GM12878 (cell line): Measurements from ENCODE around the gene DYNC2LI1. TPM values are rescaled to one million over a fixed set of nuclear protein-coding genes. Genes with fewer than 3 reads are reported as not detected.

Source experiments
- ATAC-seq: fragments of 200-7000 bp; cut with Tn5 transposase; 3 replicates; pipeline ENCODE4 v1.9.1; 2020; ENCODE audit warnings: mild to moderate bottlenecking, moderate library complexity
- BruUV-seq: library from RNA; stranded (reverse); fragments of 400-500 nt; replicated peaks from 2 replicates; lab custom pipeline; 2021; lab: Mats Ljungman, UMichigan
- CTCF ChIA-PET: fragments of 300-600 bp; sonication (Branson Sonifier 250); formaldehyde crosslinking; extraction: SDS; loops from one replicate; lab custom pipeline; 2021; ENCODE audit warnings: inconsistent platforms; lab: Yijun Ruan, JAX
- POLR2A ChIA-PET: fragments of 350-600 bp; formaldehyde crosslinking; extraction: SDS; loops from one replicate; lab custom pipeline; 2021; ENCODE audit warnings: inconsistent platforms; lab: Charles Lee
- RAD21 ChIA-PET: fragments of 300-600 bp; sonication (Branson Sonifier 250); formaldehyde crosslinking; loops from one replicate; lab custom pipeline; 2023; ENCODE audit warnings: antibody characterized with exemption; ENCODE audit not compliant: unreplicated experiment; lab: Charles Lee
- SMC1A ChIA-PET: fragments of 300-600 bp; sonication (Branson Sonifier 250); formaldehyde crosslinking; loops from one replicate; lab custom pipeline; 2023; ENCODE audit not compliant: unreplicated experiment, uncharacterized antibody; lab: Charles Lee
- DNase-seq: peaks from one replicate; pipeline ENCODE4 v3.0.0-alpha.2; 2011; ENCODE audit warnings: low read depth, low spot score
- FAIRE-seq: peaks from 3 replicates; lab custom pipeline; 2011; peaks lifted over from hg19 to GRCh38; lab: Jason Lieb, UNC
- H2AFZ ChIP-seq: 2 replicates; pipeline ENCODE4 v1.6.0; 2011; ENCODE audit warnings: low read depth, low read length, control low read depth; ENCODE audit not compliant: control insufficient read depth
- H3K27ac ChIP-seq: 2 replicates; pipeline ENCODE4 v1.5.1; 2011; ENCODE audit warnings: control low read depth; ENCODE audit not compliant: control insufficient read depth, insufficient read depth
- H3K27me3 ChIP-seq, 2 experiments: replicated peaks in 1 of 2; 2 replicates each; pipeline versions ENCODE4 v1.6.0 to v1.6.1; 2011; ENCODE audit warnings: low read length in 1 of 2; ENCODE audit not compliant: control insufficient read depth in 2 of 2, insufficient read depth in 2 of 2
- H3K36me3 ChIP-seq, 2 experiments: 2 replicates each; pipeline ENCODE4 v1.5.1; 2011; ENCODE audit warnings: low read length in 1 of 2; ENCODE audit not compliant: control insufficient read depth in 2 of 2, insufficient read depth in 2 of 2
- H3K4me1 ChIP-seq: 2 replicates; pipeline ENCODE4 v1.6.1; 2011; ENCODE audit warnings: mild to moderate bottlenecking, low read length, moderate library complexity, mixed read lengths; ENCODE audit not compliant: control insufficient read depth, insufficient read depth
- H3K4me2 ChIP-seq: 2 replicates; pipeline ENCODE4 v1.6.0; 2011; ENCODE audit warnings: control low read depth; ENCODE audit not compliant: control insufficient read depth, insufficient read depth
- H3K4me3 ChIP-seq: fragments of 200-600 bp; sonication (generic); 2 replicates; pipeline ENCODE4 v1.5.1; 2016
- H3K79me2 ChIP-seq: 2 replicates; pipeline ENCODE4 v1.6.0; 2011; ENCODE audit warnings: low read length; ENCODE audit not compliant: control insufficient read depth, insufficient read depth
- H3K9ac ChIP-seq: 2 replicates; pipeline ENCODE4 v1.8.0; 2011; ENCODE audit warnings: low read length, control low read depth, mixed read lengths; ENCODE audit not compliant: control insufficient read depth, insufficient read depth
- H3K9me3 ChIP-seq: replicated peaks from 3 replicates; pipeline ENCODE4 v1.5.1; 2011; ENCODE audit warnings: mild to moderate bottlenecking, low read length; ENCODE audit not compliant: control insufficient read depth, insufficient read depth
- H4K20me1 ChIP-seq: 2 replicates; pipeline ENCODE4 v1.6.0; 2011; ENCODE audit not compliant: control insufficient read depth, insufficient read depth
- ASH2L ChIP-seq: fragments of 300-600, 200-600 bp; sonication (generic); IDR thresholded peaks from 2 replicates; pipeline ENCODE4 v1.6.1; 2017; ENCODE audit warnings: low read depth, mild to moderate bottlenecking, borderline replicate concordance
- ATF7 ChIP-seq: fragments of 450-650 bp; IDR thresholded peaks from 2 replicates; pipeline ENCODE4 v1.6.1; 2016; ENCODE audit warnings: low read depth, mild to moderate bottlenecking
- BCL11A ChIP-seq: IDR thresholded peaks from 2 replicates; pipeline ENCODE4 v1.6.1; 2011; ENCODE audit warnings: low read depth, low read length
- BRCA1 ChIP-seq: IDR thresholded peaks from 2 replicates; pipeline ENCODE4 v1.6.1; 2011; ENCODE audit warnings: low read depth, low read length, improper control_type of control experiment
- CEBPB ChIP-seq, 2 experiments: fragments of 150-350 bp in 1 of 2; IDR thresholded peaks; 2 replicates each; pipeline ENCODE4 v1.6.1; 2012 to 2014; ENCODE audit warnings: low read depth in 2 of 2, low read length in 2 of 2, borderline replicate concordance in 1 of 2, inconsistent platforms in 1 of 2
- CREM ChIP-seq: IDR thresholded peaks from 2 replicates; pipeline ENCODE4 v1.6.1; 2014; ENCODE audit warnings: antibody characterized with exemption, low read depth
- HDAC2 ChIP-seq: fragments of 200-600 bp; sonication (generic); IDR thresholded peaks from 2 replicates; pipeline ENCODE4 v1.6.1; 2017
- KAT2A ChIP-seq: conservative IDR thresholded peaks from 2 replicates; pipeline ENCODE4 v1.6.1; 2011; ENCODE audit warnings: low read depth, low read length; ENCODE audit not compliant: control insufficient read depth
- NR2F1 ChIP-seq: fragments of 450-650 bp; conservative IDR thresholded peaks from 2 replicates; pipeline ENCODE4 v1.6.1; 2017; ENCODE audit warnings: mild to moderate bottlenecking
- PAX5 ChIP-seq: IDR thresholded peaks from 2 replicates; pipeline ENCODE4 v1.6.1; 2011; ENCODE audit warnings: low read depth, low read length, borderline replicate concordance
- POLR2AphosphoS5 ChIP-seq: IDR thresholded peaks from 2 replicates; pipeline ENCODE4 v1.6.1; 2011; ENCODE audit warnings: mild to moderate bottlenecking, low read length, inconsistent platforms
- POU2F2 ChIP-seq: IDR thresholded peaks from 3 replicates; pipeline ENCODE4 v1.6.1; 2011; ENCODE audit warnings: low read depth, mild to moderate bottlenecking, low read length, borderline replicate concordance
- RBBP5 ChIP-seq: fragments of 200-600 bp; sonication (generic); conservative IDR thresholded peaks from 2 replicates; pipeline ENCODE4 v1.6.1; 2016
- TCF7 ChIP-seq: IDR thresholded peaks from 2 replicates; pipeline ENCODE4 v1.6.1; 2014; ENCODE audit warnings: antibody characterized with exemption, borderline replicate concordance
- WGBS: methylation state at CpG from one replicate; pipeline ENCODE4 v1.1.6; 2016; ENCODE audit warnings: low lambda C conversion rate; ENCODE audit not compliant: insufficient replicate concordance, insufficient coverage; ENCODE audit errors: missing lambda C conversion rate; 5-methylcytosine and 5-hydroxymethylcytosine counted together
- in situ Hi-C: fragments of 300-500 bp; cut with MboI; formaldehyde crosslinking; loops from 9 replicates; pipeline ENCODE4 v1.14.3; 2018; ENCODE audit warnings: mixed read lengths
- intact Hi-C: fragments of 100-400 bp; cut with micrococcal nuclease; formaldehyde crosslinking; loops from one replicate; pipeline ENCODE4 v1.14.2; 2022; ENCODE audit not compliant: unreplicated experiment
- polyA plus RNA-seq, 11 experiments: library from polyadenylated mRNA; depleted of rRNA in 4 of 11; unstranded in 6 of 11; stranded (reverse) in 5 of 11; fragments of >200 nt; fragmentation: Nextera tagmentation in 4 of 11; fragmentation: Illumina TruSeq in 1 of 11; extraction: Ambion mirVana in 4 of 11; extraction: Trizol in 1 of 11; gene quantifications; 1 replicate in 1 of 11; 2 replicates in 10 of 11; pipeline versions ENCODE4 v1.2.1 to v1.2.3, GENCODE V29; 2011 to 2016; ENCODE audit warnings: inconsistent platforms in 2 of 11, missing spikeins in 2 of 11, low read depth in 1 of 11
- total RNA-seq, 4 experiments: library from RNA; depleted of rRNA in 3 of 4; stranded (reverse); fragments of >200 nt in 3 of 4; fragmentation: Illumina TruSeq in 1 of 4; extraction: Trizol in 1 of 4; gene quantifications; 2 replicates each; pipeline versions ENCODE4 v1.2.1 to v1.2.3, GENCODE V29; 2013 to 2021
- TF ChIP-seq, protein P1 (sequence below): fragments of 450-650 bp; IDR thresholded peaks from 2 replicates; pipeline ENCODE4 v1.6.1; 2016; ENCODE audit warnings: mild to moderate bottlenecking
- TF ChIP-seq, protein P2 (sequence below): fragments of 450-650 bp; IDR thresholded peaks from 2 replicates; pipeline ENCODE4 v1.6.1; 2016; ENCODE audit warnings: mild to moderate bottlenecking

Gene DYNC2LI1
- total and polyA plus RNA-seq, 10 of the 15 experiments (the other 5 are each of a cell fraction or from before 2014, with no cell fraction given), result 9.5 to 27.3 (median 19.3) TPM

DNA sequence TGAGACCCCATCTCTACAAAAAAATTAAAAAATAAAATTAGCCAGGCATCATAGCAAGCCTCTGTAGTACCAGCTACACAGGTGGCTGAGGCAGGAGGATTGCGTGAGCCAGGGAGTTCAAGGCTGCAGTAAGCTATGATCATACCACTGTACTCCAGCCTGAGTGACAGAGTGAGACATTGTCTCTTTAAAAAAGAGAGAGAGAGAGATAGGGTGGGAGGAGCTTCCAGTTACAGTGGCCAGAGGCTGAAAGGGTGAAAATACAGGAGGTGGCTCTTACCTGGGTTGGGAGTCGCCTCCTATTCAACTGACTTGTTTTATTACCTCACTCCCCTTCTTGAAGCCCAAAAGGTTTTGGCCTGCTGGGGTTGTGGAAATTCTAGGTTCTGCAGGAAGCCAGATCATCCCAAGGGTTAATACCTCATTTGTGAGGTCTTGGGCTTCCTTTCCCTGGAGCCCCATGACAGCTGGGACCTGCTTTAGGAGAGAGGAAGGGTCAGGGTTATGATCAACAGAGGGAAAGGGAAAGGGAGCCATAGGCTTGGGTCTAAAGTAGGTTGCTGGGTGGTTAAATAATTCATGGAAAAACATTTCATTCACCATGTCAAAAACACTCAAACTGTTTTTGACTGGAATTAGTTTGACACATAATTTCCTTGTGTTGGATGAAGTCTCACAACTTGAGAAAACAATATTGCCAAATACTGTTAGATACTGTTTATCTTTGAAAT lies 17.4 kb downstream of the DYNC2LI1 start:
- no peak for FAIRE-seq
- POLR2A ChIA-PET, result interaction anchor here (1.0 kb wide), 1 partner anchor 17 kb away, joined by 3 read pairs; no protein-coding TSS in a partner anchor
- no peak overlapping the region for H2AFZ ChIP-seq

More for the DNA sequence above, 17.4 kb downstream of the DYNC2LI1 start:
- in situ Hi-C loops, result no loop called here
- Histone ChIP-seq H3K4me2 (no peak overlapping the region), H3K4me1 (no peaks in the 10 kb centered on the region), H3K79me2 (no peaks in the 10 kb centered on the region), H4K20me1 (no peaks in the 10 kb centered on the region), H3K9me3 (no peaks in the 10 kb centered on the region), H3K27ac (no peak overlapping the region), H3K36me3 (peaks cover 0 to 3% of the 10 kb centered on the region in 2 experiments; a peak in 1 of 4 replicates), H3K27me3 (no peaks in the 10 kb centered on the region), H3K4me3 (no peak overlapping the region), H3K9ac (no peak overlapping the region)
- ATAC-seq (no peak), DNase-seq (no peak)
- CTCF ChIA-PET, result no interaction called here
- intact Hi-C loops, result no loop called here
- SMC1A ChIA-PET, result interaction anchor here (2.1 kb wide), 1 partner anchor 9 kb away, joined by 4 read pairs; no protein-coding TSS in a partner anchor
- no TSS peak for BruUV-seq
- RAD21 ChIA-PET, result no interaction called here
- 92% methylated on average over 2 of the region's 2 CpGs for WGBS
- TF ChIP-seq PAX5 (no peak), KAT2A (no peak), NR2F1 (no peak), BCL11A (no peak), TCF7 (no peak), POU2F2 (no peak), BRCA1 (no peak), ASH2L (no peak), RBBP5 (no peak), ATF7 (no peak), HDAC2 (no peak), CEBPB (IDR thresholded peaks at IDR 0.05; ENCODE audit: borderline replicate concordance in 1 of 2, low read depth in 2 of 2, low read length in 2 of 2) (no peak), CREM (no peak), POLR2AphosphoS5 (no peak)
- TF ChIP-seq, protein P1, sequence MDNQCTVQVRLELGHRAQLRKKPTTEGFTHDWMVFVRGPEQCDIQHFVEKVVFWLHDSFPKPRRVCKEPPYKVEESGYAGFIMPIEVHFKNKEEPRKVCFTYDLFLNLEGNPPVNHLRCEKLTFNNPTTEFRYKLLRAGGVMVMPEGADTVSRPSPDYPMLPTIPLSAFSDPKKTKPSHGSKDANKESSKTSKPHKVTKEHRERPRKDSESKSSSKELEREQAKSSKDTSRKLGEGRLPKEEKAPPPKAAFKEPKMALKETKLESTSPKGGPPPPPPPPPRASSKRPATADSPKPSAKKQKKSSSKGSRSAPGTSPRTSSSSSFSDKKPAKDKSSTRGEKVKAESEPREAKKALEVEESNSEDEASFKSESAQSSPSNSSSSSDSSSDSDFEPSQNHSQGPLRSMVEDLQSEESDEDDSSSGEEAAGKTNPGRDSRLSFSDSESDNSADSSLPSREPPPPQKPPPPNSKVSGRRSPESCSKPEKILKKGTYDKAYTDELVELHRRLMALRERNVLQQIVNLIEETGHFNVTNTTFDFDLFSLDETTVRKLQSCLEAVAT, result no peak
- TF ChIP-seq, protein P2, sequence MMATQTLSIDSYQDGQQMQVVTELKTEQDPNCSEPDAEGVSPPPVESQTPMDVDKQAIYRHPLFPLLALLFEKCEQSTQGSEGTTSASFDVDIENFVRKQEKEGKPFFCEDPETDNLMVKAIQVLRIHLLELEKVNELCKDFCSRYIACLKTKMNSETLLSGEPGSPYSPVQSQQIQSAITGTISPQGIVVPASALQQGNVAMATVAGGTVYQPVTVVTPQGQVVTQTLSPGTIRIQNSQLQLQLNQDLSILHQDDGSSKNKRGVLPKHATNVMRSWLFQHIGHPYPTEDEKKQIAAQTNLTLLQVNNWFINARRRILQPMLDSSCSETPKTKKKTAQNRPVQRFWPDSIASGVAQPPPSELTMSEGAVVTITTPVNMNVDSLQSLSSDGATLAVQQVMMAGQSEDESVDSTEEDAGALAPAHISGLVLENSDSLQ, result no peak
